HG02571 (cell line): Measurements from ENCODE around the gene AIFM3.
"Not testable (repeated sequence)": the region's sequence is repeated elsewhere in the genome, so short reads cannot be mapped to it uniquely, and the experiment has no call there.

ENCODE experiments used
- ATAC-seq: cut with Tn5 transposase; IDR thresholded peaks from one replicate; pipeline ENCODE4 v1.9.1; 2021; ENCODE audit warnings: mild to moderate bottlenecking, moderate library complexity; ENCODE audit not compliant: unreplicated experiment

Gene AIFM3

DNA sequence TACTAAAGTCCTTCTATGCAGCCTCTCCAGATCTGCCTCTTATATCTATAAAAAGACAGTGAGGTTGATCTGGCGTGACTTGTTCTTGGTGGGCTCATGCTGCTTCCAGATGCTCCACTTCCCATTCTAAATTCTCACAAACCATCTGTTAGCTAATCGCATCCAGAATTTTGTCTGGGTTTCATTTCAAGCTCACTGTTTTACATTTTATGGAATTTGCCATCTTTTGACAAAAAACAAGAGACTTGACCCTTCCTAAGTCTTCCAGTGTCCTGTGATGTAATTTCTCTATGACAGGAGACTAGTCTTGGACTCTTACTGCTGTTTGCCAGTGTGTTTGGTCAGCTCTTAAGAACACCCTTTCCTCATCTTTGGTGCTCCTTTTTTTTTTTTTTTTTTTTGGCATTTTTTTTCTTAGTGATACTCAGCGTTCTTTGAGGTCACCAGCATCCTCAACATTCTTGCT lies 26.8 kb upstream of the AIFM3 start:
- ATAC-seq, result no peak

DNA sequence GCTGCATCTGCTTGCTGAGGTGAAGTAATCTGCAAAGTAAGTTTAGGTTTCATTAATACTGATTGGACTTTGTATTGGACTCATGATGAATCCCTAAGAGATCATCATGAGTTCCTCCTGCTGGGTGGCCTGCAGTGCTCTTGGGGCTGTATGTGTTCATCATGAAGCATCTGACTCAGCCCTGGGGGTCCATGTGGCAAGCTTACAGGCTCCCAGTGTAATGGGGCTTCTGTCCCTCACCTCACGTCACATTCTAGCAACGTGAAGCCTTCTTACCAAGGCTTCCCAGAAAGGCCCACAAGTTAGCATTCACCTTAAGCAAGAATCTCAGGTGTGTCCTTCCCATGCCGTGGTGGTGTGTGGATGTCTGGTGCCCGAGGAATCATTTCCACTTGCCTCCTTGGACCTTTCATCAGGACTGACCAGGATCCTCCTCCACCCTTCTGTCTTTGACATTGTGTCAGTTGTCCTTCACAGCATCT lies 26.1 kb upstream of the AIFM3 start:
- ATAC-seq, result no peak

DNA sequence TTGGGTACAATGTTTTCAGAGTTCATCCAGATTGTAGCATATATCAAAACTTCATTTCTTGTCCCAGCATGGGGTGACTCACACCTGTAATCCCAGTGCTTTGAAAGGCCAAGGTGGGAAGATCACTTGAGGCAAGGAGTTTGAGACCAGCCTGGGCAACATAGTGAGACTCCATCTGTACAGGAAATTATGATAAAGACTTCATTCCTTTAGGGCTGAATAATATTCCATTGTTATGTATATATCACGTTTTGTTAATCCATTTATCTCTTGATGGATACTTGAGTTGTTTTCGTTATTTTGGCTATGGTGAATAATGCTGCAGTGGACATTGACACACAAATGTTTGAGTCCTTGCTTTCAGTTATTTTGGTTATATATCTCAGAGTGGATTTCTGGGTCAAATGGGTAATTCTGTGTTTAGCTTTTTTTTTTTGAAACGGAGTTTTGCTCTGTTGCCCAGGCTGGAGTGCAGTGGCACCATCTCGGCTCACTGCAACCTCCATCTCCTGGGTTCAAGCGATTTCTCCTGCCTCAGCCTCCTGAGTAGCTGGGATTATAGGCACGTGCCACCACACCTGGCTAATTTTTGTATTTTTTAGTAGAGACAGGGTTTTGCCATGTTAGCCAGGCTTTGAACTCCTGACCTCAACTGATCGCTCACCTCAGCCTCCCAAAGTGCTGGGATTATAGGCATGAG lies 24.7 kb upstream of the AIFM3 start:
- ATAC-seq, result not testable (repeated sequence)

DNA sequence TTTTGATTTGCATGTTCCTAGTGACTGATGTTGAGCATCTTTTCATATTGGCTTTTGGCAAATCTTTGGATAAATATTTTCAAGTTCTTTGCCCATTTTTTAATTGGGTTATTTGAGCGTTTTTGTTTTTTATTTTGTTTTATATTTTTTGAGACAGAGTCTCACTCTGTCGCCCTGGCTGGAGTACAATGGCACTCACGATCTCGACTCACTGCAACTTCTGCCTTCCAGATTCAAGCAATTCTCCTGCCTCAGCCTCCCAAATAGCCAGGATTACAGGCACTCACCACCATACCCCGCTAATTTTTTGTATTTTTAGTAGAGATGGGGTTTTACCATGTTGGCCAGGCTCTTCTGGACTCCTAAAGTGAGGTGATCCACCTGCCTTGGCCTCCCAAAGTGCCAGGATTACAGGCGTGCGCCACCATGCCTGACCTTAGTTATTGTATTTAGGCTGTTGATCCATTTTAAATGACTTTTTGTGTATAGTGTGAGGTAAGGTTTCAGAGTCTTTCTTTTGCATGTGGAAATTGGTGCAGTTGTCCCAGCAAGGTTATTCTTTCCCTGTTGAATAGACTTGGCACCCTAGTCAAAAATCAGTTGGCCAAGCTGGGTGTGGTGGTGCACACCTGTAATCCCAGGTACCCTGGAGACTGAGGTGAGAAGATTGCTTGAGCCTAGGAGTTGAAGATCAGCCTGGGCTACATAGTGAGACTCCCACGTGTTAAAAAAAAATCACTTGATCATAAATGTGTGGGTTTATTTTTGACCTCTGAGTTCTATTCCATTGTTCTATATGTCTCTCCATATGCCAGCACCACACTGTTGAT lies 23.7 kb upstream of the AIFM3 start:
- no peak for ATAC-seq

DNA sequence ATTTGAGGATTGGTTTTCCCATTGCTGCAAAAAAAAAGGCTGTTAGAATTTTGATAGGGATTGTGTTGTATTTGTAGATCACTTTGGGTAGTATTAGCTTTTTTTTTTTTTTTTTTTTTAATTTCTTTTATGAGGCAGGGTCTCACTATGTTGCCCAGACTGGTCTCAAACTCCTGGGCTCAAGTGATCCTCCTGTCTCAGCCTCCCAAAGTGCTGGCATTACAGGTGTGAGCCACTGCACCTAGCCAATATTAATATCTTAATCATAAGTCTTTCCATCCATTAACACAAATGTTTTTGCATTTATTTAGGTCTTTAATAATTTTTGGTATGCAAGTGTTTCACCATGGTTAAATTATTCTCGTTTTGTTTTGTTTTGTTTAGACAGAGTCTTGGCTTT lies 23.0 kb upstream of the AIFM3 start:
- ATAC-seq, result no peak

DNA sequence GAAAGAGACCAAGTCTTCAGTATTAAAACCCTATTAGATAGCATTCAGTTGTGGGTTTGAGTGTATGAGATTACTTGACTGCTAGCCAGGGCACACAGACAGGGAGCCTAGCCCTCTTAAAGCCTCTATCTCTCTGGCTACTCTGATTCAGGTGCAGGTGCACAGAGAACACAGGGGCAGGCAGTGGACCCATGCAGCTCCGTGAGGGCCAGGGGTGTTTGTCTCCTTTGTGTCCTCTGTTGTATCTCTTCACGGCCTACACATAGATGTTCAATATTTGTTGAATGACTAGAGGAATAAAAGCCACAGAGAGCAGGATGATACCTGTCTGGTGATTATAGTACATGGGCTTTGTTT lies 21.5 kb upstream of the AIFM3 start:
- ATAC-seq, result no peak

DNA sequence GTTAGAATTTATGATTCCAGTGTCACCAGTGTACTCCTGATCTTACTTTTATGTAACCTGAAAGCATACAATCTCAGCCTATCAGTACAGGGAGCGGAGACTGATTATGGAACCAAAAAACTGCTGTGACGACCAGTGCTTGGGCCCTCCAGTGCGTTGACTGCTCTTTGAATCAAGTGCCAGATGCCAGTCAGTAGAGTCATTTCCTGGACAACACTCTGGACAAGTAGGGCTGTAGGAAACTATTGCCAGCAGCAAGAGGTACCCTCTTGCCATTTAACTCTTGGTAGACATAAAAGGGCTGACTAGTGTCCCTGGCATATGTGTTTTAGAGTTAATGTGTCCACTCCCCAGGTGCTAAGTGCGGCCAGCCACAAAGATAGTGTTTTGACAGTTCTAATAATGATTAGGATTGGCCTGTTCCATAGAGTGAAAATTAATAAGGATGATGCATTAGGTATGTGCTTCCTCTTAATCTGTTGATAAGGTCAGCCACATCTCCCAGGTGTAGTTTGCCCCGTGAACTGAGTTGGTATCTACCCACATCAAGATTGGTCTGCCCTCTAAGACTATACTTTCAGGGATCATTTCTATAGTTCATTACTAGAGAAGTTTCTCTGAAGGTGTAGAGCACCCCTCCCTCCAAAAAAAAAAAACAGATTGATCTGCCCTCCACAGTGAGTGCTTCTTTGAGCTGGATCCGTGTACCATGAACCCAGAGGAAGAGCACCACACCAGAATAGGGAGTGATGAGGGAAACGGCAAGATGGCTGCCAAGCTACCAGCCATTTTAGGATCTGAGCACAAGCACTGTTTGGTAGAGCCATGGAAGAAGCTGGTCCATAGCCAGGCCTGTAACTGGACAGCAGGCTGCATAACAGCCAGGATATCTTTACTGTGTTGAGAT lies 20.7 kb upstream of the AIFM3 start:
- no peak for ATAC-seq

DNA sequence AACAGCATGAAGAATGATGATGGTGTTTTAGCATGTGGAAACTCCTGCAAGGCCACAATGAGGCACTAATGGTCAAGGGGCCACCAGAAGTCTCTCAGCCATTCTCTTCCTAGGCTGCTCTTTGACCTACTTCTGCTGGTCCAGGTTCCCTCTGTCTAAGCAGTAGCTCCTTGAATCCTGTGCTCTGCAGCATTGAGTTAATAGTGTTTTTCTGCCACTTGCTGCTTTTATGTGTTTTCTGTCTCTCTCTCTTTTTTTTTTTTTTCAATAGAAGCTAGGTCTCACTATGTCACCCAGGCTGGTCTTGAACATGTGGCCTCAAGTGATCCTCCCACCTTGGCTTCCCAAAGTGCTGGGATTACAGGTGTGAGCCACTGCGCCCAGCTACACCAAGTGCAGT lies 20.1 kb upstream of the AIFM3 start:
- ATAC-seq, result no peak

DNA sequence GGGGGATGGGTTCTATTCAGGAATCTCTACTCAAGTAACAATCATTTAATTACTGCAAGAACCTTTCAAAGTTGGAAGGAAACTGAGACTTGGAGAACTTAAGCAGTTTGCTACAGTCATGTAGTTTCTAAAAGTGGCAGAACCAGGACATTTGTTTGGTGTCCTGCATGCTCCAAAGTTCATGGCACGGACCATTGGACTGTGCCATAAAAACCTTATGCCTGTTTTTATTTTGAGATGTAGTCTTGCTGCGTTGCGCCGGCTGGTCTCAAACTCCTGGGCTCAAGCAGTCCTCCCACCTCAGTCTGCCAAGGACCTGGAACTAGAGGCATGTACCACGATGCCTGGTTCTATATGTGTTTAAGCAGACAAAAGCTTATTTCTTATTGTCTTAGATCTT lies 18.6 kb upstream of the AIFM3 start:
- no peak for ATAC-seq

DNA sequence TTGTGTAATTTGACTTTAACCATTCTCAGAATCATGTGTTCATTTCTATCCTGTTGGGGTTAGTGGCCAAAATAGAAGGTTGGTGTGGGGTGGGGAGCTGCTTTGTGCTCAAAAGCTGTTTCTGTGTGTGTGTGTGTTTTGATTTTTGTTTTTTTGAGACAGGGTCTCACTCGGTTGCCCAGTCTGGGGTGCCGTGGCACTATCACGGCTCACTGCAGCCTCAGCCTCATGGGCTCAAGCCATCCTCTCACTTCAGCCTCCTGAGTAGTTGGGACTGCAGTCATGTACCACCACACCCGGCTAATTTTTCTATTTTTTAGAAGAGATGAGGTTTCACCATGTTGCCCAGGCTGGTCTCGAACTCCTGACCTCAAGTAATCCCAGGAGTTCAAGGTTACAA lies 18.1 kb upstream of the AIFM3 start:
- no peak for ATAC-seq

DNA sequence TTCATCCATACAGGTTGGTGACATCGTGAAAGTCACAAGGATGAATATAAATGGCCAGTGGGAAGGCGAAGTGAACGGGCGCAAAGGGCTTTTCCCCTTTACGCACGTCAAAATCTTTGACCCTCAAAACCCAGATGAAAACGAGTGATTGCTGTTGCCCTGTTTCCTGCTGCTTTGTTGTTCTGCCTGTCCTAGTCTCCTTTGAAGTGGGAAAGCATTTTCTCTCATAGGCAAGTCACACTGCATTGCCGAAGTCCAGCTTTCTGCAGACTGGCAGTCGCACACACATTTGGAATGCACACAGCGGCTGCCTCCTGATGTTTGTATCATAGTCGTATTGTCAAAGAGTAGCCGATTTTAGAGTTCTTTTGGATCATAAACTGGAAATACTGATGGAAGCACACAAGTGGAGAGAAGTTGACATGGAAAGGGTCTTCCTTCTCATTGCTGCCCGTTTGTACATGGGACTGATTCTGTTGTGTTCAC lies 17.3 kb upstream of the AIFM3 start:
- ATAC-seq, result no peak

DNA sequence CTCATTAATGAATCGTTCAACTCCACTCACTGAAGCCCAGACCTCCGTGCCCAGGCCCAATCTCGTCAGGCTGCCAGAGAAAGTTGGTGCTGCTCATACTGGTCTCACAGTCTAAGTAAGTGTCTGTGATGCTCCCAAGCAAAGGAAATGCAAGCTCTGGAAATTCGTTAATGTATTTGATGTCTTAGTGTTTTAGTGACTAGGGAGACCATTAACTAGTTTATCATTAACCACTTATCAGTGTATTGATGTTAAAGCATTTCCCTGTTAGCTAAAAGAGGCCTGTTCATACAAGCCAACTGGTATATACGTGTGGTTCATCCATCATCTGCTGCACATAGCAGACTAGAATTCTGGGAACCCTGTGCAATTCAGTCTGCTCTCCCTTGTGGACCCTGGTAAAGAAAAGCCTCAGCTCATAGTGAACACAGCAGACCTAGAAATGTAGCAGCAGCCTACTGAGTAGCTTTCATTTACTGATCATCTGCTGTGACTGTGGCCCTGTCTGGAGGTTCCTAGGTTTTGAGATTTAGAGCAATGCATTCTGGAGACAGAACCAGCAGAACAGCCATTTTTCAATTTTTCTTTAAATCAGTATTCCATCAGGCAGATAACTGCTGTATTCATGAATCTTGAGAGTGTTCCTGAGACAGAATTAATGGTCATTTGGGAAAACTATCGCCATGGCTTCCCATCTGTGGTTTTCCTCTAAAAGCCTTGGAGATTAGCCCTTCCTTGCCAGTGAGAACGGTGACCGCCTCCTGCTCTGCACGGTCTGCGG lies 15.7 kb upstream of the AIFM3 start:
- ATAC-seq, result no peak

DNA sequence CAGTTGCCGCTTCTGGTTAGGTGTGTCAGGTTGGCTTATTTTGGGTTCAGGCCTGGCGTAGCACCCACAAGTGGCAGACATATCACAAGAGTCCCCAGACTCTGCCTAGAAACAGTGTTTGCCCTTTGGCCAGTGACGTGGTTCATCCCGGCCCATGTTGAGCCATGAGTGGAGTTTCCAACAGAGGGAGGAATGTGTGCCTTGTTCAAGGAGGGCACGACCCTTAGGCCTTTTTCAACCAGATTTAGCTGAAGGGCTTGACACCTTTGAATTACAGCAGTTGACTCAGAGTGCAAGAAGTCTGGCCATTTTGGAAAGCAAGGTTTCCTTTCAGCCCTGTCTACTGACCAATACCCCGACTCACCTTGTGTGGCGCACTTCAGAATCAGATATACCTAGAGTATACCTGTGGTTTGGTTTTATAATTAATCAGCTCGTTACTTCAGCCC lies 15.1 kb upstream of the AIFM3 start:
- no peak for ATAC-seq

DNA sequence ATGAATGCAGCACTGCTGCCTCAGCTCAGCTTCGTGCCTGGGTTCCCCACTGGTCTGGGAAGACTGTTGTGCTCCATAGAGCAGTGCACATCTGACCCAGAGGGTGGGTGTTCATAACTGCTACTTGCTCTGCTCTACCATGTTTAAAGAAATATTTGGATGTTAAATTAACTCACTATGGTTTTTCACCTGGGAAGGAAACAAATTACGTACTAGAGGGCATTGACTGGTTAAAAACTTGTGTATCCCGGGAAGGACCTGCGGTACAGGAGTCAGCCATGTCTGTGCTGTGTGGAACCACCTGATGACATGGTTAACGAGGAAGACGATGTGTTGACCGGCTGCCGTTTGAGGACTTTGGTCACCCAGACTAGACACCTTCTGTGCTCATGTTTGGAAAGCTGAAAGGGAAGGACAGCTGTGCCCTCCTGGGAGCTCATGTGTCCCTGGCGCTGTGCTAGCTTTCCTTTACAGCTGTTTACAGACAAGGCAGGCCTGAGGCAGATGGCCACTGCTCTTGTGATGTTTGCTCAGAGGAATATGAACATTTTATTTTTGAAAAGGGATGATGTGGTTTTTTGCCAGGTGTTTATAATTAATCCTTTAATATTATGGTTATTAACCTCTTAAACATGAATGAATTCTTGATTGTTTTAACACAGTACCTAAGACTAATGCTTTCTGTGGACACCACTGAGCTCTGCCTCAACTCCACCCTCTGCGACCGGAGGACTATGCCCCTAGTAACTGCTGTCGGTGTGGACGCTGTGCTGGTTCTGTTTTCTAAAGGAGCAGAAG lies 14.3 kb upstream of the AIFM3 start:
- no peak for ATAC-seq

DNA sequence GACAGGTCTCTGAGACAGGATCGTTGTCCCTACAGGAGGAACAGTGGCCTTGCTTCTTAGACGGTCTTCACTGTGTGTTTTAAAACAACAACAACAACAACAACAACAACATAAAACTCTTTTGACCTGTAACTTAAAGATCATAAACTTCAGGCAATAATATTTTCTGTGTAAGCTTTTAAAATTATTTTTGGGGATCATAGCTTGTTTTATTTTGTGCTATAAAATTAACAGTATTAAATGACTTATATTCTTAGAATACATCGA lies 13.8 kb upstream of the AIFM3 start:
- no peak for ATAC-seq

DNA sequence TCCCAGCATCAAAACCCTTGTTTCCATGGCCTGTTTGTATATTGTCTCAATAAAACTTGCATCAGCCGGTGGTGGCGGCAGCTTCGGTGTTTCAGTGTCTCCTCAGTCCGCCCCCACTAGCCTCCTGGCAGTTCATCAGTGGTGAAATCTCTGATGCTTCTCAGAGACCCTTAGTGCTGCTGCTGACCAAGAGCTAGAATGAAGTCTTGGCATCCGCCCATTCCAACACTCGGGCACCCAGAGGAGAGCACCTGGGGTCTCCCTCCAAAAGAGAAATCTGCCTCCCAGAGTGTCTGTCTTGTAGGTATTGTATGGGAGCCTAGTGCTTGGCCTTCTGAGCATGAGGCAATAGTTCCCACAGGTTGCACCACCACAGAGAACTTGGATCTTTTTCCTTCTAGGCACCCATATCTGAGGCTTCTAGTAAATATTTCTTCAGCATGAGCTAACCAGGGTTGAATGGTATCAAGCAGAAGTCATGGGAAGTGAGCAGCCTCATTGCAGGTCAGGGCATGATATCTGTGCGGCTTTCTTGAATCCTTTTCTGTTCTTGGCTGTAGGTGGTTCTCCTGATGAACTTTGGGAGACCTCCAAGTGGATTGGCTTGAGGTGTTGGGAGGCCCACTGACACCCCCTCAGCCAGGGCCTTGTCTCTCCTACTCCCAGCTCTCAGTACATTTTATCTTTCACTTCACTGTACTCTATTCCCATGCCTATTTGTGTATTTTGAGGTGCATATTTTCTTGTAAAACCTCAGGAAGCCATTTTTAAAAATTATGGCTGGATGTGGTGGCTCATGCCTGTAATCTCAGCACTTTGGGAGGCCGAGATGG lies 13.2 kb upstream of the AIFM3 start:
- no peak for ATAC-seq

DNA sequence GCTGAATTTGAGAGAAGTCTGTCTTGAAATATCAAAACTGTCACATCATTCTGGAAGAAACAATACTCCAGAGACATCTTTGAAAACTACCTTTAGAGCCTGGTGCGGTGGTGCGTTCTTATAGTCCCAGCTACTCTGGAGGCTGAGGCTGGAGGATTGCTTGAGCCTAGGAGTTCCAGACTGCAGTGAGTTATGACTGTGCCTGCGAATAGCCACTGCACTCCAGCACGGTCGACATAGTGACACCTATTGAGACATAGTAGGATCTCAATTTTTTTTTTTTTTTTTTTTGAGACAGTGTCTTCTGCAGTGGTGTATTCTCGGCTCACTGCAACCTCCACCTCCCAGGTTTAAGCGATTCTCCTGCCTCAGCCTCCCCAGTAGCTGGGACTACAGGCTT lies 11.5 kb upstream of the AIFM3 start:
- ATAC-seq, result no peak

DNA sequence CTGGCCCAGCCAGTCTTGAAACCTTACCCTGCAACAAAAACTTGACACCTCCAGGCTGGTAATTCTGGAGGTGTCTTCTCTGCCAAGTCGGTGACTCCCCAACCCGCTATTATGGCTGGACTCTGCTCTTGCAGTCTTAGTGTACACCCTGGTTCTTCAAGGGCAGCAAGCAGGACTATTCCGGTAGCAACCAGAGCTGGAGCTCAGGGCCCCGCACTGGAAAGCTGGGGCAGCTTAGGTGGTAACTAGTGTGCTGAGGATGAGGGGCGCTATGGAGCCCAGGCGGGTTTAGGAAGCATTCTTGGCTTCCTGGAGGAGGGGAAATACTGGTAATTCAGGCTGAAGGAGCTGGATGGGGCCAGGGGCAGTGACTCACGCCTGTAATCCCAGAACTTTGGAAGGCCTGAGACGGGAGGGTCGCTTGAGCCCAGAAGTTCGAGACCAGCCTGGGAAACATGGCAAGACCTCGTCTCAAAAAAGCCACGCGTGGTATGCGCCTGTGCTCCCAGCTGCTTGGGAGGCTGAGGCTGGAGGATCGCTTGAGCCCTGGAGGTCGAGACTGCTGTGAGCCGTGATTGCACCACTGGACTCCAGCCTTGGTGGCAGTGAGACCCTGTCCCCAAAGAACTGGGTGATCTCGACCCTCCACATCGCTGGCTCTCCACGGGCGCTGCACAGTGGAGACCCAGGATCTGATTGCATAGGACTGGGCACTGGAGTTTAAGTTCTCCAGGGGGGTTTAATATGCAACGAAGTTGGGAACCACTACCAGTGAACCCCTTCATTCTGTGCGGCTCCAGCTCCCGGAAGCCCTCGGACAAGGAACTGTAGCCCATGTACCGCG lies 10.6 kb upstream of the AIFM3 start:
- no peak for ATAC-seq
